Measurements from ENCODE around the gene KCNN4.

DNA sequence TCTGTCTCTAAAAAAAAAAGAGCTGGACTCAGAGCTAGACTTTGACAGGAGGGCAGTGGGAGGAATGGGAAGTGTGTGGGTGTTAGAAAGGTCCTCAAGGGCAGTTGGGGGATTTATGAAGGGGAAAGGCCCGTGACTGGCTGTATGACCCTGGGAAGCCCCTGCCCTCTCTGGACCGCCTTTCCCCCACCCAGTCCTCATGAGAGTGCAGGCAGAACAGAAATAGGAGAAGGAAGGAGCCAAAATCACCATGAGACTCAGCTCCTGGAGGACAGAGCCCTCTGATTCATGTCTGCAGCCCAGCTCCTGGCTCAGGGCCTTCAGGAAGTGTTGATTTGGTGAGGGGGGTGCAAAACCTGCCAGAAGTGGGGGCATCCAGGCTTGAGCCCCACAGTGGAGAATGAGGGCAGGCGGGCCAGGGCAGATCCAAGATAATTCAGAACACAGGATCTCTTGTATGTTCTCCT, 17.3 kb downstream of the KCNN4 start:
- TF ChIP-seq CTCF (IDR thresholded peaks at IDR 0.05) (no peak), POLR2A (IDR thresholded peaks at IDR 0.05) (no peak)
